ENCODE measurements around the gene JRKL. TPM values are rescaled to one million over a fixed set of nuclear protein-coding genes. Genes with fewer than 3 reads are reported as not detected.

Gene JRKL
- total RNA-seq, 2 donors from 2014 or later = 0.66 to 6.0 TPM

DNA sequence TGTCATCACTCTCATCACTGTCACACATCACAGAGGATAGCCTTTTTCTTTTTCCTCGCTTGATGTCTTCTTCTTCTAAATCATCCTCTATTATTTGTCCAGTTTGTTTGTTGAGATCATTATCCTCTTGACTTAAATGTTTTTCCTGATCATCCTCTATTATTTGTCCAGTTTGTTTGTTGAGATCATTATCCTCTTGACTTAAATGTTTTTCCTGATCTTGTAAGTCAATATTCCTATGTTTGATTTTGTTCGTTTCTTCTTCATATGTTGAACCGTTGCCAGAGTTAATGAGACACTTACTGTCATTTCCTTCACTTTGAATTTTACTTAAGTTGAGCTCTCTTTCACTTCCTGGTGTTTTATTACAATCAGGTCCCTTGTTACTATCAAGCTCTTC lies 5.7 kb upstream of the JRKL start:
- Histone ChIP-seq H3K4me3 (no peak overlapping the region), H3K27ac (no peak overlapping the region), H3K36me3 (replicated peaks in 1 of 2; ENCODE audit: insufficient read depth in 1 of 2, low read depth in 2 of 2) (no peaks in the 10 kb centered on the region), H3K9me3 (no peaks in the 10 kb centered on the region), H3K4me1 (peaks cover 24% of the 10 kb centered on the region), H3K27me3 (no peaks in the 10 kb centered on the region)
- ATAC-seq = no peak
- intact Hi-C loops (cut with DNase I) = no loop called here
- TF ChIP-seq POLR2A (IDR thresholded peaks at IDR 0.05) = no peak
- TF ChIP-seq, protein P1, sequence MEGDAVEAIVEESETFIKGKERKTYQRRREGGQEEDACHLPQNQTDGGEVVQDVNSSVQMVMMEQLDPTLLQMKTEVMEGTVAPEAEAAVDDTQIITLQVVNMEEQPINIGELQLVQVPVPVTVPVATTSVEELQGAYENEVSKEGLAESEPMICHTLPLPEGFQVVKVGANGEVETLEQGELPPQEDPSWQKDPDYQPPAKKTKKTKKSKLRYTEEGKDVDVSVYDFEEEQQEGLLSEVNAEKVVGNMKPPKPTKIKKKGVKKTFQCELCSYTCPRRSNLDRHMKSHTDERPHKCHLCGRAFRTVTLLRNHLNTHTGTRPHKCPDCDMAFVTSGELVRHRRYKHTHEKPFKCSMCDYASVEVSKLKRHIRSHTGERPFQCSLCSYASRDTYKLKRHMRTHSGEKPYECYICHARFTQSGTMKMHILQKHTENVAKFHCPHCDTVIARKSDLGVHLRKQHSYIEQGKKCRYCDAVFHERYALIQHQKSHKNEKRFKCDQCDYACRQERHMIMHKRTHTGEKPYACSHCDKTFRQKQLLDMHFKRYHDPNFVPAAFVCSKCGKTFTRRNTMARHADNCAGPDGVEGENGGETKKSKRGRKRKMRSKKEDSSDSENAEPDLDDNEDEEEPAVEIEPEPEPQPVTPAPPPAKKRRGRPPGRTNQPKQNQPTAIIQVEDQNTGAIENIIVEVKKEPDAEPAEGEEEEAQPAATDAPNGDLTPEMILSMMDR (IDR thresholded peaks at IDR 0.05) = no peak
- 52 to 64% methylated on average over 3 of the region's 3 CpGs for WGBS, 2 donors
- DNase-seq = no peak

DNA sequence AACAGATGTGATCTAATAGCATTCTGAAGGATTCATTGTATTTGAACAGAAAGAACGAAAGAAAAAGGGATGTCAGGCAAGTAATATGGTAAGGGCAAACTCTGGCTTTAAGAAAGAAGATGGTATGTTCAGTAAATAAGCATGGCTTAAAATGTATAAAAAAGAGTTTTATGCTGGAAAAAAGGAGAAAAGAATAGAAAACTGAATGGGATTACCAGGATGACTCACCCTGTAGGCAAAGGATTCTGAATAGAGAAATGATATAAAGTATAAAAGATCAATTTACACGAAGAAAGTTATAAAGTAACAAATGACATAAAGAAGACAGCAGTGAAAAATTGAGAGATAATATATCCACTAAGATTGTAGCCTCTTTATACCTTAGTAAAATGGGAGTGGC lies 4.6 kb upstream of the JRKL start:
- peaks cover 24% of the 10 kb centered on the region for H3K4me1 ChIP-seq
- no peak for DNase-seq
- H3K9me3 ChIP-seq = no peaks in the 10 kb centered on the region
- H3K36me3 ChIP-seq (replicated peaks in 1 of 2; ENCODE audit: insufficient read depth in 1 of 2, low read depth in 2 of 2) = no peaks in the 10 kb centered on the region
- no peak overlapping the region for H3K27ac ChIP-seq
- TF ChIP-seq POLR2A (IDR thresholded peaks at IDR 0.05) = no peak
- TF ChIP-seq, protein P1 (IDR thresholded peaks at IDR 0.05) = no peak
- WGBS, 2 donors = 79 to 82% methylated on average over 2 of the region's 2 CpGs
- no peak overlapping the region for H3K4me3 ChIP-seq
- H3K27me3 ChIP-seq = no peaks in the 10 kb centered on the region
- intact Hi-C loops (cut with DNase I) = no loop called here
- no peak for ATAC-seq

DNA sequence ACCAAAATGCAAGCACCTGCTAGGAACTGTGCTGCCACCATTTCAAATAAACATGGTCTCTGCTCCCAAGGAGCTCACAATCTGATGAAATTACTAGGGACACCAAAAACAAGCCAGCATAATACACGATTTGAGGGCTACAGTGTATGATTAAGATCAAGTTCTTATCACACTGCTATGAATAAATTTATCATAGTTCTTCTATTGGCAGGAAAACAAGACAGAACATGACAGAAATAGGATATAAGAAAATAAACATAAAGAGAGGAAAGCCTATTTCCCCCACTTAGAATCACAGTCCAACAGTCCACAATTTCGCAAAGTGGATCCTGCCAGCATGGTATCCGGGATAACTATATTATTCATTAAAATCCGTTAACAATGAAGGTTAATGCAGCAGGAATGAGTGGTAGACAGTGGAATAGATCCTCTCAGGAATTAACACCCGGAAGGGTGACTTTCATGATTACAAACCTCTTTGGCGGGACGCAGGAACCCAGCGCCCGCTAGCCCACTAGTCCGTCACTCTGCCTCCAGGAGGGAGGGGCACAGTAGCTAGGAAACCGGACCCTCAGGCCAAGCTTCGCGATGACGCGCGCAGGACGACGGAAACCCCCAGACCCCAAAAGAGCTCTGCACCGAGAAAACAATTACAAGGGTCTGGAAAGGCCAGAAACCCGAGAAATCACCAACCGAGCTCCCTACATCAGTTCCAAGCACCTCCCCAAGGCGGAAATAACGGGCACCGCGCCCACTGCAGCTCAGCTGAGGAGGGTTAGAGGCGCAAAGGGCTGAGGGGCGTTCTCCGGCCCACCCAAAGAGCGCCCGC lies 708 bp upstream of the JRKL start:
- ATAC-seq (peak; percentile 58), DNase-seq (no peak)
- intact Hi-C loops (cut with DNase I) = no loop called here
- Histone ChIP-seq H3K27me3 (no peaks in the 10 kb centered on the region), H3K4me3 (peak overlapping the region; percentile 72 to 86), H3K4me1 (peaks cover 24% of the 10 kb centered on the region), H3K36me3 (replicated peaks in 1 of 2; ENCODE audit: insufficient read depth in 1 of 2, low read depth in 2 of 2) (no peaks in the 10 kb centered on the region), H3K9me3 (no peaks in the 10 kb centered on the region), H3K27ac (peak overlapping the region; percentile 78 to 93 (median 86))
- TF ChIP-seq, protein P1 (IDR thresholded peaks at IDR 0.05) = peak in 2 of 7 experiments; percentile 32 to 39
- TF ChIP-seq POLR2A (IDR thresholded peaks at IDR 0.05) = no peak
- WGBS, 2 donors = 1% methylated on average over 29 to 30 of the region's 30 CpGs

DNA sequence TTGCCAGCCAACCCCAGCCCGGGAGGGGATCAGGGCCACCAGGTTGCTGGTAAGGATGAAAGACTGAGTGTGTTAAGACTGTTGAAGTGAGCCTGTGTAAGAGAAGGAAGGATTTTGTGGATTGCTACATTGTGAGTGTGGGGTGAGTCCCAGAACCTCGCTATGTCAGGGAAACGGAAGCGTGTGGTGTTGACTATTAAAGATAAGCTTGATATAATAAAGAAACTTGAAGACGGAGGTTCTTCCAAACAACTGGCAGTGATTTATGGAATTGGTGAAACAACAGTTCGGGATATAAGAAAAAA lies 627 bp downstream of the JRKL start:
- WGBS, 2 donors = 6 to 10% methylated on average over 6 of the region's 6 CpGs
- TF ChIP-seq, protein P1 (IDR thresholded peaks at IDR 0.05) = no peak
- TF ChIP-seq POLR2A (IDR thresholded peaks at IDR 0.05) = no peak
- ATAC-seq (no peak), DNase-seq (peak in 1 of 4 donors; percentile 6)
- H3K36me3 ChIP-seq (replicated peaks in 1 of 2; ENCODE audit: insufficient read depth in 1 of 2, low read depth in 2 of 2) = no peaks in the 10 kb centered on the region
- no peaks in the 10 kb centered on the region for H3K9me3 ChIP-seq
- peak overlapping the region; percentile 78 to 93 (median 86) for H3K27ac ChIP-seq
- peaks cover 24% of the 10 kb centered on the region for H3K4me1 ChIP-seq
- no peaks in the 10 kb centered on the region for H3K27me3 ChIP-seq
- intact Hi-C loops (cut with DNase I) = no loop called here
- peak overlapping the region; percentile 72 to 86 for H3K4me3 ChIP-seq
